ENCODE data around the gene UNC13B.

- TF ChIP-seq CTCF (IDR thresholded peaks at IDR 0.05) (no peak), POLR2A (IDR thresholded peaks at IDR 0.05) (no peak)
Observed at GRCh38 chr9:35313460-35313859, 151.7 kb downstream of the UNC13B start.

All from body of pancreas (tissue), 4 donors.